IPS DF 4.7 (cell line): ENCODE measurements around the gene CAP1.
"Not testable (repeated sequence)": the region's sequence is repeated elsewhere in the genome, so short reads cannot be mapped to it uniquely, and the experiment has no call there.

ENCODE experiments used
- DNase-seq: peaks from one replicate; pipeline ENCODE4 v3.0.0-alpha.2; 2013; ENCODE audit warnings: low spot score; ENCODE audit errors: extremely low read depth

The CAP1 gene

GRCh38 chr1:40032240-40032891 is 8.2 kb upstream of the CAP1 start:
- DNase-seq = no peak

DNA sequence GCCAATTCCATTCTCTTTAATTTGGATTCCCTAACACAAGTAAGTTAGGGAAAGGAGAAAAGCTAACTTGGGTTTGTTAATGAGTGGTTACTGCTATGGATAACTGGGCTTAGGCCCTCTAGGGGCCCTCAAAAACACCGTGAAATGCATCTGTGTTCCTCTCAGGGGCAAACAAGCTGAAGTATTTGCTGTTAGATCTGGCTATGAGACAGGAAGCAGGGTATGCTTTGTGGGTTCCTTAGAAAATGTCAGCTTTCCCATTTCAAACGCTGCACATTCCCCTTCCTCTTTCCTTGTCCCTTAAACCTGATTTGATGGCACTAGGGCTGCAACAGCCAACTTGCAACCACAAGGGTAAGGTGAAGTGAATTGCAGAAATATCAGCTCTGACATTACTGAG is 5.7 kb upstream of the CAP1 start:
- DNase-seq = no peak

GRCh38 chr1:40036574-40036973 is 4.0 kb upstream of the CAP1 start:
- DNase-seq = no peak

DNA sequence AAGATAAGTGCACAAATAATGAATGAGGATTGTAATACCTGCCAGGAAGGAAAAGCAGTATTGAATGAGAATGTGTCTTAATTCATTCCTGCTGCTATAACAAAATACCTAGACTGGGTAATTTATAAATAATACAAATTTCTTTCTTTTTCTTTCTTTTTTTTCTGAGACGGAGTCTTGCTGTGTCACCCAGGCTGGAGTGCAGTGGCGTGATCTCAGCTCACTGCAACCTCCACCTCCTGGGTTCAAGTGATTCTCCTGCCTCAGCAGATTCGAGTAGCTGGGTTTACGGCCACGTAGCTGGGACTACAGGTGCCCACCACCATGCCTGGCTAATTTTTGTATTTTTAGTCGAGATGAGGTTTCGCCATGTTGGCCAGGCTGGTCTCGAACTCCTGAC is 3.3 kb upstream of the CAP1 start:
- DNase-seq = not testable (repeated sequence)

DNA sequence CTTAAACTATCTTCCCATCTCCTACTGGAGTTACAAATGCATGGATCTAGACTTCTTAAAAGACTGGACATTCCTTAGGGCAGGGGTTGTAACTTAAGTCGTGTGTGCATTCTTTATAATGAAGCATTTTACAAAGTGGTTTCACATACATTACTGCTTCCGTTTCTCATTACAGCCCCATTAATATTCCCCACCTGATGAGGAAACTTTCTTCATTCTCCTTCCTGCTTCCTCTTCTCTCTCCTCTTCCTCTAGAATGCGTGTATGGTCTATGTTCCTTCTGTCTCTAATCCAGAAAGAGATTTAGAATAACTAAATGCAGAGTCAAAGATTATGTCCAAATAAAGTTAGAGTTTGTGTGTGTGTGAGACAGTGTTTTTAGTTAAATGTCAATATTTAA is 1.8 kb upstream of the CAP1 start:
- no peak for DNase-seq

GRCh38 chr1:40039245-40039756 is 1.2 kb upstream of the CAP1 start:
- DNase-seq = no peak

DNA sequence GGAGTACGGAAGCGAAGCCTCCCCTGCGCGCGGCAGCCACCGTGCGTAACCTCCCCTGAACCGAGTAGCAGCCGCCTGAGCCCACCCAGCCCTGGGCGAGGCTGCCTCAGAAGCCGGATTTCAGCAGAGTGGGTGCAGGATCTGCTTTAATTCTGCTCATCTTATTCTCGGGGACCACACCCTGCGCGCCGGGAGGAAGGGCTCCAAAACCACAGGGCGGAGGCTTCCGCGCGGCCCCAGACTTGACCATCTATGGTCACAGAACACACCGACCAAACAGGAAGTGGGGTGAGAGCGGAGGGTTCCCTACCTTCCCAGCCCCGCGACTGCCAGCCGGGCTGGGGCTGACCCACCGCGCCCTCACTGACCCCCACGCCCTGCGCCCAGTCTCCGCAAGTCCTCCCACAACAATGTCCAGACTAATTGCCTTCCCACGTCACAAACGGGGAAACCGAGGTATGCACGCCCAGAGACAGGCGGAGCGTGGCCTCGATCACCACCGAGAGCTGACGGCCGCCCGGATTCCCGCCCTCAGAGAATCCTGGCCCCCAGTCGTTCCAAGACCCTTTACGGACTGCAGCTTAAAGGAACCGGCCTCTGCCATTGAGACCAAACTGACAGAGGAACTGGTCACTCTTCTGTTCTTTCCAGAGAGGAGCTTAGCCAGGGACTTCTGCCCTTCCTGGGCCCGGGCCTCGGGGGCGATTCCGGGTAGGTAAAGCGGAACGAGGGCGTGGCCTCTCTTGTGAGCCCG is 595 bp upstream of the CAP1 start:
- no peak for DNase-seq

DNA sequence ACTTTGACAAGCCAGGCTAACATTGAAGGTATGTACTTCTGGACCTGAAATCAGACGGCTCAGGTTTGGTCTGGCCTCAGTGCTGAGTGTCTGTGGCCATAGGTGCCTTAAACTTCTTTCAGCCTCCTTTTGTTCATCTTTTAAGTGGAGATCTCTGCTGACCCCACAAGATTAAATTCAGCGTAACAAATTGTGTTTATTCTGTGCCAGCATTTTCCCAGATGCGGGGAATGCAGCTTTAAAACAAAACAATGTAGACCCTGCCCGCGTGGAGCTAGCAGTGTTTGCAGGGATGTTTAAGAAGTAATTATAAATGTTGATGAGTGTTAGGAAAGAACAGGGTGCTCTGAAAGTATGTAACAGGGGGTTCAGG is 923 bp downstream of the CAP1 start:
- DNase-seq = no peak

DNA sequence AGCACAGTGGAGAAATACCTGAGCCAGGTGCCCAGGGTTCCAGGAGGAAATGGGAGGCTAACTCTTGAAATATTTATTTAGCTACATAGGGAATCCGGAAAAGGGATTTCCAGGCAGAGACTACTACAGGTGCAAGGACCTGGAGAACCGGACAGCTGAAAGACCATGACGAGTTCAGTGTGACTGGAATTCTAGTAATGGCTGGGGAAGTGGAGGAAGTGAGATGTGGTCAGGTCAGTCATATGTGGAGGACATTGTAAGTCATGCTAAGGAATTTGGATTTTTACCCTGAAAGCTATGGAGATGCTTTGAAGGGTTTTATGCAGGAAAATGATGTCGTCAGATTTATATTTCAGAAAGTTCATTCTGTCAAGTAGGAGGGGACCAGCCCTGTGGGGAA is 1.8 kb downstream of the CAP1 start:
- no peak for DNase-seq

GRCh38 chr1:40044110-40044509 is 3.6 kb downstream of the CAP1 start:
- no peak for DNase-seq

DNA sequence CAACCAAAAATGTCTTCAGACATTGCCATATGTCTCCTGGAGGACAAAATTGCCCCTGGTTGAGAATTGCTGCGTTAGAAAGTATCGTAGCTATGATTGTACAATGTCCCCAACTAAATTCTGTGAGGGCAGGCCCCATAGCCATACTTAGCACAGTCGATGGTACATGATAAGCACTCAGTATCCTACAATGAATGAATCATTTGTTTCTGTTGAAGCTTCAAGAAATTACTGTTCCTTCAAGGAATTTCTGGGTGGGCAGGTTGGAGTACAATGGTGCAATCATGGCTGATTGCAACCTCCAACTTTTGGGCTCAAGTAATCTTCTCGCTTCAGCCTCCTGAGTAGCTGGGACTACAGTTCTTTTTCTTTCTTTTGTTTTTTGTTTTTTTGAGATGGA is 4.7 kb downstream of the CAP1 start:
- DNase-seq = no peak

DNA sequence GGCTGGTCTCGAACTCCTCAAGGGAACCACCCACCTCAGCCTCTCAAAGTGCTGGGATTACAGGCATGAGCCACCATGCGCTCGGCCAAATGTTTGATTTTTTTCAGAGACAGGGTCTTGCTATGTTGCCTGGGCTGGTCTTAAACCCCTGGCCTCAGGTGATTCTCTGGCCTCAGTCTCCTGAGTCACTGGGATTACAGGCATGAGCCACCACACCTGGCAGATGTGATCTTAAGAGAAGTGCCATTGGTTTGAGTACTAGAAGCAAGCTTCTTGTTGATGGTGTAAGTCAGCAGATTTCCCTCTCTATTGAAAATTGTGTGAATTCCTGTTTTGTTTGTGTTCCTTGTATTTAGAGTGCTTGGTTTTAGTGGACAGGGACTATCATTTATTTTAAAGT is 5.2 kb downstream of the CAP1 start:
- no peak for DNase-seq

DNA sequence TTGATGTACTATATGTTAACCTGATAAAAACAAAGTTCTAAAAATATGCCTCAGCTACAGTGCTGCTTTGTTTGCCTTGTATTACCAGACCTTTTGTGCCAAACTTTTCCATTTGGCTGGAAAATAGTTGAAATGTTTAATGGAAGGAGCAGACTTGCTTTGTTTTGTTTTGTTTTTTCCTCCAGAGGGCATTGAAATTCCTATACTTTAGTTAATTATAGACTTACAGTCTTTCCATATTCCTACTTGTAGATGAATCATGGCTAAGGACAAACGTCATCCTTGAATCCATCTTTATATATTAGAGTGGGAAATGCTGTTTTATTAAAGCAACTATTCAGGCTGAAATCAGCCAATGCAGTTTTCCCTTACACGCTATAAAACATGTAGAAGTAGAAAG is 6.7 kb downstream of the CAP1 start:
- no peak for DNase-seq

GRCh38 chr1:40047769-40048168 is 7.2 kb downstream of the CAP1 start:
- DNase-seq = no peak

GRCh38 chr1:40049725-40050124 is 9.2 kb downstream of the CAP1 start:
- no peak for DNase-seq

DNA sequence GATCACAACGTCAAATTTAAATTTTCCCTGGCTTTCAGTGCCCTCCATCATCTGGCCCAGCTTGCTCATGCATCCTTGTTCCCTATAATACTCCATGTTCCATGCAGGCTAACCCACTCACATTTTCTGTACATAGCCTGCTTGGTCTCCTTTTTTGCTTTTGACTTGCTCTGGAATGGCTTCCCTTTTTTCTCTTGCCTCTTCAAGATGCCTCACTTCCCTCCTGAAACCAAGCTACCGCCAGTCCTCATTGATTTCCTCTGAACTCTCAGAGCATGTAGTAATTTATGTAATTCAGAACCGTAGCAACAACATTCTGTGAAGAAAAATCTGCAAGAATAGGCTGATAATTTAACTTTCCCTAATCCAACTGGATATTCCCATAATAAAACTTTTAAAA is 10.3 kb downstream of the CAP1 start:
- DNase-seq = no peak

DNA sequence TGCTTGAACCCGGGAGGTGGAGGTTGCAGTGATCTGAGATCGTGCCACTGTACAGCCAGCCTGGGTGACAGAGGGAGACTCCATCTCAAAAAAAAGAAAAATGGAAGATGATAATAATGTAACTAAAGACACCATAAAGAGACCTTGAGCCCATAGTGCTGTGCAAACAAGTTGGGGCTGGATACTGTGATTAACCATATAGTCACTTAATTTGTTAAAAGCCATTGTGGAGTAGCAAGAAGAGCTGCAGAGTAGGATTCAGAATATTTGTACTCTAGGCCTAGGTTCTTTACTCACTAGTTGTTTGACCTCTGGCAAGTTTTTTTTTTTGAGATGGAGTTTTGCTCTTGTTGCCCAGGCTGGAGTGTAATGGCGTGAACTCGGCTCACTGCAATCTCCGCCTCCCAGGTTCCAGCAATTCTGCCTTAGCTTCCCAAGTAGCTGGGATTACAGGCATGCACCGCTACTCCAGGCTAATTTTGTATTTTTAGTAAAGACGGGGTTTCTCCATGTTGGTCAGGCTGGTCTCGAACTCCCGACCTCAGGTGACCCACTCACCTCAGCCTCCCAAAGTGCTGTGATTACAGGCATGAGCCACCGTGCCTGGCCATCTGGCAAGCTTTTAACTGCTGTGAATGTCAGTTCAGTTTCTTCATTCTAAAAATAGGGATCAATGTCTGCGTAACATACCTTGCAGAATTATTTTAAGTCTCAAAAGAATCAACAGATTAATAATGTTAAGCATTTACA is 12.8 kb downstream of the CAP1 start:
- no peak for DNase-seq

DNA sequence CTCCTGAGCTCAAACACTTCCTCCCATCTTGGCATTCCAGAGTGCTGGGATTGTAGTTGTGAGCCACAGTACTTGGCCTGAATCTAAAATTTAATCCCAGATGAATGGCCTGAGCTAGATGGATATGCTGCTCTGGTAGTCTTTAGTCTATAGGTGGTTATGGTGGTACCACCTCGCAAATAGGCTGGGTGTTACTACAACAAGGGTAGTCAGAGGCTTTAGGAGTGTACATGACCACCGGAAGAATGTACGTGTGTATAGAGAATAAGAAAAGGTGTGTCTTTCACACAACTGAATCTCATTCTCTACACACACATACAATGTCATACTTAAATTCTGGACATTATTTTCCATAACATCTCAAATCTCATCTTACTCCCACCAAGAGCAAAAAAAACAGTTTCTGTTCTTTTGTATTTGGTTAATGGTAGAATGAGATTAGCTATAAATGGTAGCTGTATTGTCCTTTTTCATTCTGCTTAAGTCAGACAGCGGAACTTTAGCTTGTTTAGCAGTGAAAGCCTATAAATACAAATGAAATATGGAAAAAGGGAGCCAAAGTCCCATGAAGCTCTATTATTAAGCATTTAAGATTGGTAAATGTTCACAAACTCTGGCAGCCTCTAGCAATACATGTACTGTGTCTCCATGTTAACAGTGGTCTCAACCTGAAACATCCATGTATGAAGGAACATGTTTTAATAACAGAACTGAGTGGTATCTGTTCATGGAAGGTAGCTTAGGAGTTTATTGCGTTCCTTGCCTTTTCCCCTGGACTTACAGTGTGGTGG is 16.2 kb downstream of the CAP1 start:
- DNase-seq = no peak

DNA sequence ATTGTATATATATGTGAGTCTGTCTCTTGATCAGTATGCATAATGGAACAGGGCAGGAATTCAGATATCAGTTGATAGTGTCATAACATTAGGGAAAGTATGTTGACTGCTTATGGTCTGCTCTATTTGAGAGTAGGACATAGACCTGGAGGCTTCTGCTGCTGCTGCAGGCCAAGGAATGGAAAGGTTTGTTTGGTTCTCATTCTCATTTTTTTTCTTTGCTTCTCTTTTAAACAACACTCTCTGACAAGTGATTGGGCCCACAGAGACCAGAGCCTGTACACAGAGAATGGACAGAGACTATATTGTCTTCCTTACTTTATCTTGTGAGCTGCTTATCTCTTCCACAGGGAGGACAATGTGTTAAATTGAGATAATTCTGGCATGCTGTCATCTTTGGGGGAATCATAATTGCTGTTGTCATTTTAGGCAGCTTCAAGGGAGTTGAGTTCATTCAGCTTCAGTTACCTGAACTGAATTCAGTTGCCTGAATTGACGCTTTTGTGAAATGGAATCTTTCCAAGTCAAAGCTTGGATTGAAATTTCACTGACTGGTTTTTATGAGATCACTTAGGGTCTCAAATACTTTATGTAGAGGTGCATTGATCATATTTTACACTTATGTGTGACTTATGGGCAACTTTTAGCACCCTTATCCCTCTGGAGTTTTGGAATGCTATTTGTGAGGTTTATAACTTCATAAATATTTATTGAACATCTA is 16.9 kb downstream of the CAP1 start:
- DNase-seq = no peak

GRCh38 chr1:40058097-40058452 is 17.5 kb downstream of the CAP1 start:
- DNase-seq = no peak
